Erythroblast (primary cell): ENCODE measurements around the gene MMP7.

Experiments used
- GATA1 ChIP-seq: IDR thresholded peaks from 2 replicates; pipeline ENCODE4 v1.6.1; 2011; ENCODE audit warnings: low read depth, mild to moderate bottlenecking, control low read depth, low read length, moderate library complexity
- POLR2A ChIP-seq: IDR thresholded peaks from 2 replicates; pipeline ENCODE4 v1.6.1; 2011; ENCODE audit warnings: mild to moderate bottlenecking, low read length

- no peak for TF ChIP-seq POLR2A
- TF ChIP-seq GATA1 = no peak
Observed at GRCh38 chr11:102546923-102547471, 16.4 kb upstream of the MMP7 start.
